Measurements from ENCODE around the gene POU2F1. TPM values are rescaled to one million over a fixed set of nuclear protein-coding genes. Genes with fewer than 3 reads are reported as not detected.

POU2F1 gene
- polyA plus RNA-seq, 1 donor from 2014 or later, result 10.9 TPM

DNA sequence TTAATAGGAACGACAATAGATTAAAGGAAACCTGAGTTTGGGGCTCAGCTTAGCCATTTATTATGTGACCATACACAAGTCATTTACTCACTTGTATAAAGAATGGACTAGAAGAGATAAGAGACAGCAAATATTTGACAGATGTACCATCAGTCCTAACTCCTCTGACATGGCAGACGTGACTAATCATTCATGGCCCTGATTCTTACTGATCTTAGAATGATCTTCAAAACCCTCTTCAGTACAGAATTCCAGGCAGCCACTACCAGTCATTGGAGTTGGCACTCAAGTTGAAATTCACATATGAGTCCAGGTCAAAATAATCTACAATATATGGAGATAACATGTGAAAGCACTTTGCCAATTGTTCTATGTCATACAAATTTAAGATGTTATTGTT lies 21.0 kb upstream of the POU2F1 start:
- Histone ChIP-seq H3K9ac (ENCODE audit: low read length) (no peak overlapping the region), H3F3A (ENCODE audit: insufficient read depth, low read length, poor library complexity, severe bottlenecking) (peaks cover 3% of the 10 kb centered on the region), H3K4me3 (ENCODE audit: low read length) (no peak overlapping the region), H4K20me1 (ENCODE audit: insufficient read depth) (no peaks in the 10 kb centered on the region), H3K27me3 (ENCODE audit: insufficient read depth, low read depth, low read length) (peaks cover 5% of the 10 kb centered on the region), H3K36me3 (ENCODE audit: insufficient read depth, low read length) (no peaks in the 10 kb centered on the region), H3K79me2 (replicated peaks; ENCODE audit: insufficient read depth, low read length) (no peaks in the 10 kb centered on the region), H2AFZ (ENCODE audit: low read depth, low read length) (no peak overlapping the region), H3K27ac (ENCODE audit: low read length) (no peak overlapping the region), H3K4me2 (ENCODE audit: low read length) (no peak overlapping the region), H3K9me2 (ENCODE audit: insufficient read depth, low read length) (no peaks in the 10 kb centered on the region), H3K9me3 (ENCODE audit: low read length) (no peaks in the 10 kb centered on the region)
- no peak for TF ChIP-seq MXI1 (conservative IDR thresholded peaks at IDR 0.05; ENCODE audit: poor library complexity, severe bottlenecking)

DNA sequence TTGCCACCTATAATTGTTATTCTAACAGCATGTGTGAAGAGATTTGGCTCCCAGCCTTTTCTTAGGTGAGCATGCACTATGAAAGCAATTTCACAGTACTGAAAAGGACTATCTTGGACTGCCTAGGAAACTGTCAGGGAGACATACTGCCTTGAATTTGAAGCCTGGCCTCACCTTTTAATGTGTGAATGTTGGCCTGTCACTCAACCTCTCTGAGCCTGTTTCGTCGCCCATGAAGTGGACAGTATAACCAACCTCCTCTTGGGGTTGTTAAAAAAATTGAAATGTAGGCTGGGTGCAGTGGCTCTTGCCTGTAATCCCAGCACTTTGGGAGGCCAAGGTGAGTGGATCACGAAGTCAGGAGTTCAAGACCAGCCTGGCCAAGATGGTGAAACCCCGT lies 20.4 kb upstream of the POU2F1 start:
- Histone ChIP-seq H3K9me3 (ENCODE audit: low read length) (no peaks in the 10 kb centered on the region), H3K27ac (ENCODE audit: low read length) (no peak overlapping the region), H3K4me2 (ENCODE audit: low read length) (no peak overlapping the region), H3K9ac (ENCODE audit: low read length) (no peak overlapping the region), H4K20me1 (ENCODE audit: insufficient read depth) (no peaks in the 10 kb centered on the region), H3K9me2 (ENCODE audit: insufficient read depth, low read length) (no peaks in the 10 kb centered on the region), H3K79me2 (replicated peaks; ENCODE audit: insufficient read depth, low read length) (no peaks in the 10 kb centered on the region), H2AFZ (ENCODE audit: low read depth, low read length) (no peak overlapping the region), H3K36me3 (ENCODE audit: insufficient read depth, low read length) (no peaks in the 10 kb centered on the region), H3K27me3 (ENCODE audit: insufficient read depth, low read depth, low read length) (peaks cover 5% of the 10 kb centered on the region), H3K4me3 (ENCODE audit: low read length) (no peak overlapping the region), H3F3A (ENCODE audit: insufficient read depth, low read length, poor library complexity, severe bottlenecking) (peaks cover 3% of the 10 kb centered on the region)
- TF ChIP-seq POLR2AphosphoS5 (IDR thresholded peaks at IDR 0.05), result no peak
- no peak for TF ChIP-seq EZH2 (IDR thresholded peaks at IDR 0.05; ENCODE audit: borderline replicate concordance, insufficient read depth, low read length, poor library complexity, severe bottlenecking)
- TF ChIP-seq, protein P1, sequence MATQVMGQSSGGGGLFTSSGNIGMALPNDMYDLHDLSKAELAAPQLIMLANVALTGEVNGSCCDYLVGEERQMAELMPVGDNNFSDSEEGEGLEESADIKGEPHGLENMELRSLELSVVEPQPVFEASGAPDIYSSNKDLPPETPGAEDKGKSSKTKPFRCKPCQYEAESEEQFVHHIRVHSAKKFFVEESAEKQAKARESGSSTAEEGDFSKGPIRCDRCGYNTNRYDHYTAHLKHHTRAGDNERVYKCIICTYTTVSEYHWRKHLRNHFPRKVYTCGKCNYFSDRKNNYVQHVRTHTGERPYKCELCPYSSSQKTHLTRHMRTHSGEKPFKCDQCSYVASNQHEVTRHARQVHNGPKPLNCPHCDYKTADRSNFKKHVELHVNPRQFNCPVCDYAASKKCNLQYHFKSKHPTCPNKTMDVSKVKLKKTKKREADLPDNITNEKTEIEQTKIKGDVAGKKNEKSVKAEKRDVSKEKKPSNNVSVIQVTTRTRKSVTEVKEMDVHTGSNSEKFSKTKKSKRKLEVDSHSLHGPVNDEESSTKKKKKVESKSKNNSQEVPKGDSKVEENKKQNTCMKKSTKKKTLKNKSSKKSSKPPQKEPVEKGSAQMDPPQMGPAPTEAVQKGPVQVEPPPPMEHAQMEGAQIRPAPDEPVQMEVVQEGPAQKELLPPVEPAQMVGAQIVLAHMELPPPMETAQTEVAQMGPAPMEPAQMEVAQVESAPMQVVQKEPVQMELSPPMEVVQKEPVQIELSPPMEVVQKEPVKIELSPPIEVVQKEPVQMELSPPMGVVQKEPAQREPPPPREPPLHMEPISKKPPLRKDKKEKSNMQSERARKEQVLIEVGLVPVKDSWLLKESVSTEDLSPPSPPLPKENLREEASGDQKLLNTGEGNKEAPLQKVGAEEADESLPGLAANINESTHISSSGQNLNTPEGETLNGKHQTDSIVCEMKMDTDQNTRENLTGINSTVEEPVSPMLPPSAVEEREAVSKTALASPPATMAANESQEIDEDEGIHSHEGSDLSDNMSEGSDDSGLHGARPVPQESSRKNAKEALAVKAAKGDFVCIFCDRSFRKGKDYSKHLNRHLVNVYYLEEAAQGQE (IDR thresholded peaks at IDR 0.05; ENCODE audit: borderline replicate concordance), result no peak
- TF ChIP-seq TAF1 (IDR thresholded peaks at IDR 0.05; ENCODE audit: low read depth), result no peak
- TF ChIP-seq MXI1 (conservative IDR thresholded peaks at IDR 0.05; ENCODE audit: poor library complexity, severe bottlenecking), result no peak
- TF ChIP-seq, protein P2, sequence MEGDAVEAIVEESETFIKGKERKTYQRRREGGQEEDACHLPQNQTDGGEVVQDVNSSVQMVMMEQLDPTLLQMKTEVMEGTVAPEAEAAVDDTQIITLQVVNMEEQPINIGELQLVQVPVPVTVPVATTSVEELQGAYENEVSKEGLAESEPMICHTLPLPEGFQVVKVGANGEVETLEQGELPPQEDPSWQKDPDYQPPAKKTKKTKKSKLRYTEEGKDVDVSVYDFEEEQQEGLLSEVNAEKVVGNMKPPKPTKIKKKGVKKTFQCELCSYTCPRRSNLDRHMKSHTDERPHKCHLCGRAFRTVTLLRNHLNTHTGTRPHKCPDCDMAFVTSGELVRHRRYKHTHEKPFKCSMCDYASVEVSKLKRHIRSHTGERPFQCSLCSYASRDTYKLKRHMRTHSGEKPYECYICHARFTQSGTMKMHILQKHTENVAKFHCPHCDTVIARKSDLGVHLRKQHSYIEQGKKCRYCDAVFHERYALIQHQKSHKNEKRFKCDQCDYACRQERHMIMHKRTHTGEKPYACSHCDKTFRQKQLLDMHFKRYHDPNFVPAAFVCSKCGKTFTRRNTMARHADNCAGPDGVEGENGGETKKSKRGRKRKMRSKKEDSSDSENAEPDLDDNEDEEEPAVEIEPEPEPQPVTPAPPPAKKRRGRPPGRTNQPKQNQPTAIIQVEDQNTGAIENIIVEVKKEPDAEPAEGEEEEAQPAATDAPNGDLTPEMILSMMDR (IDR thresholded peaks at IDR 0.05; ENCODE audit: poor library complexity, severe bottlenecking), result no peak
- no peak for TF ChIP-seq RAD21 (conservative IDR thresholded peaks at IDR 0.05)
- TF ChIP-seq EP300 (conservative IDR thresholded peaks at IDR 0.05; ENCODE audit: poor library complexity, severe bottlenecking), result no peak
- no peak for TF ChIP-seq SMC3 (conservative IDR thresholded peaks at IDR 0.05; ENCODE audit: poor library complexity)

DNA sequence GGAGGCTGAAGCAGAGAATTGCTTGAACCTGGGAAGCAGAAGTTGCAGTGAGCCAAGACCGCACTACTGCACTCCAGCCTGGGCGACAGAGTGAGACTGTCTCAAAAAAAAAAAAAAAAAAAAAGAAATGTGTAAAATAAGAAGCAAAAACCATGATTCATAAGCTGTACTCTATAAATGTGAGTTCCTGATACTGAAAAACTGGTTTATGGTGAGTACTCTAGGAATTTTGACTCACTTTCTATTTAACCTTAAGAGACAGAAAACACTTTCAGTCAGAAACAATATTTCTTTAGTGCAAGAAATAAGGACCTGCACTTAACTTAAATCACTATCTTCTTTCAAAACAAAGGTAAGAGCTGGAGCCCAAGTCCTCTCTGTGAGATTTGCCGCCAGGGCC lies 19.9 kb upstream of the POU2F1 start:
- Histone ChIP-seq H3K9ac (ENCODE audit: low read length) (no peak overlapping the region), H3K27ac (ENCODE audit: low read length) (no peak overlapping the region), H3K9me2 (ENCODE audit: insufficient read depth, low read length) (no peaks in the 10 kb centered on the region), H3K9me3 (ENCODE audit: low read length) (no peaks in the 10 kb centered on the region), H3K79me2 (replicated peaks; ENCODE audit: insufficient read depth, low read length) (no peaks in the 10 kb centered on the region), H3K4me3 (ENCODE audit: low read length) (no peak overlapping the region), H3K27me3 (ENCODE audit: insufficient read depth, low read depth, low read length) (peaks cover 5% of the 10 kb centered on the region), H3K4me2 (ENCODE audit: low read length) (no peak overlapping the region), H2AFZ (ENCODE audit: low read depth, low read length) (no peak overlapping the region), H3F3A (ENCODE audit: insufficient read depth, low read length, poor library complexity, severe bottlenecking) (peaks cover 3% of the 10 kb centered on the region), H3K36me3 (ENCODE audit: insufficient read depth, low read length) (no peaks in the 10 kb centered on the region), H4K20me1 (ENCODE audit: insufficient read depth) (no peaks in the 10 kb centered on the region)
- TF ChIP-seq, protein P1 (IDR thresholded peaks at IDR 0.05; ENCODE audit: borderline replicate concordance), result no peak
- no peak for TF ChIP-seq RAD21 (conservative IDR thresholded peaks at IDR 0.05)
